ENCODE data around the gene KIAA1671.

KIAA1671 gene

DNA sequence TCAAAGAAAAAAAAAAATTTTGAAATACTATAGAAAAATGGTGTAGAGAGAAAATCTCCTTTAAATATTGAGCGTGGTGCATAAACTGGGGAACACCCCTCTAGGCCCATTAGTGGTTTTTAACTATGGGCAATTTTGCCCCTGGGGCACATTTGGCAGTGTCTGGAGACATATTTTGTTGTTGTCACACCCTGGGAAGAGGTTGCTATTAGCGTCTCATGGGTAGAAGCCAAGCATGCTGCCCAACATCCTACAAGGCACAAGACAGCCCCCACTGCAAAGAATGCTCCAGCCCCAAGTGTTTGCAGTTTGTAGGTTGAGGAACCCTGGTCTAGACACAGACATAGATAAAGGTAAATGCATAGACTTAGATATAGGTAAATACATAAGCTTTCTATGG lies 92.6 kb downstream of the KIAA1671 start:
- no peak for DNase-seq (ENCODE audit: low spot score)

- no peak for DNase-seq (ENCODE audit: low spot score)
These were observed 95.6 kb downstream of the KIAA1671 start for GRCh38 chr22:25048071-25048470.

DNA sequence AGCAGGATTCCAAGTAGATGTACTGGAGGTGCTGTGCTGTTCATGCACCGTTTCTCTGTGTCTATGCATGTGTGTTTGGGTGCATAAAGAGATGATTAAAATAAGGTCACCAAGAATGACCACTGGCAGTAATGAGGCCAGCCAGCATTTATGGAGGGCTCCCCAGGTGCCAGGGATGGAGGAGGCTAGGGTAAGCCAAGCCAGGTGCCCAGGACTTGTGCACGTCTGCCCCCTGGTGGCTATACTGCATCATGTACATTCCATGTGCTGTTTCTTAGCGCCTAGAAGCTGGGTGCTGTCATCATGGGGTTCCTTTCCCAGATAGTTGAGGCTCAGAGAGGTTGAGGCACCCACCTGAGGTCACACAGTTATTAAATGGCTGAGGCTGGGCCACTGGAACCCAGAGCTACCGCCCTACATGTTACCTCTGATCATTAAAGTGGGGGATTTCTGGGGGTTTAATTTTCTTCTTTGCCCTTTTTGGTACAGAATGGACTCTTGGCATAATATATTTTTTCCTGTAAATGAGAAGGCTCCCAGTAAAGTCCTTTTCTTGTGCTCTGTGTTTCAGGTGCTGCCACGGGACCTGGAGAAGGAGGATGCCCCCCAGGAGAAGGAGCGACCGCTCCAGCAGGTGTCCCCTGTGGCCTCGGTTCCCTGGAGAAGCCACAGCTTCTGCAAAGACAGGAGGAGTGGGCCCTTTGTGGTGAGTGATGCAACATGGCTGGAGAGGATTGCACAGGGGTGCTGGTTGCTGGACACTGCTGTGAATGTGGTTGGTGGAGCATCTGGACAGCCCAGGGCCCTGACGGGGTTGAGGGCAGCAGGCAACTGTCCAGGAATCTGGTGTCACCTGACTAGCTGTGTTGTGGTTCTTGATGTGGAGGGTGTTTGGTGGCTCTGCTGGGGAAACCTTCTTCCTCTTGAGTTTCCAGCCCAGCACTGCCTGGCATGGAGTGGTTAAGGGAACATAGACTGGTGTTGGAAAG lies 96.4 kb downstream of the KIAA1671 start:
- peak; percentile 83 for DNase-seq (ENCODE audit: low spot score)

- DNase-seq (ENCODE audit: low spot score): no peak
These were observed 97.3 kb downstream of the KIAA1671 start for GRCh38 chr22:25049770-25050169.

DNA sequence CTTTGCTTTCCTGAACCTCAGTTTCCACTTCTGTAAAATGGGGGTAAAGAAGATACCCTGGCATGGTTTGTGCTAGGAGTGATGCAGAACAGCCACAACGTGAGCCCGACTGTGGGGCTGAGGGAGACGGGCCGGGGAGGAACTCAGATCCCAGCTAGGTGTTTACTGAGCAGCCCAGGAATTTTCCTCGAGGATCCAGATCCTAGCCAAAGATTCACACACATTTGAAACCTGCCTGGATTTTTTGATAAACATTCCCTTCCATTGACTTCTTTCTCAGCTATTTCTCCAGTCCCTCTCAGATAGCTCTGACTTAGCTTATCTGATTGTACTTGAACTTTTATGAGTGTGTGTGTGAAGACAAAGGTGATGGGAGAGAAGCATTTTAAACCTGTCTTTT lies 98.0 kb downstream of the KIAA1671 start:
- DNase-seq (ENCODE audit: low spot score): no peak

DNA sequence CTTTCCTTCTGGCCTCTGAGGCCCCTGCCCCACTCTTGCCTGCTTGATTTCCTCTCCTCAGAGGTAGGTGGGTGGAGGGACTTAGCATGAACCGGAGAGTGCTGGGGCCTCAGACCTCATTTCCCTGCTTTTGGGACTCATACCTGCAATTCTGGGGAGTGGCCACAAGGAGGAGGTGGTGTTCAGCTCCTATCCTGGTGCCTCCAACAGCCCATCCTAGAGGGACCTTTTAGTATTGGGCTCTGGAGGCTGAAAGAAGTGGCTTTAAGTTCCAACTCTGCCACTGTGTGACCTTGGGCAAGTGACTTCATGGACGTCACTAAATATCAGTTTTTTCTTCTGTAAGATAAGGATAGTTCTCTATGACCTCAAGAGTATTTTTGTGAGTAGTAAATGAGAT lies 98.6 kb downstream of the KIAA1671 start:
- DNase-seq (ENCODE audit: low spot score): no peak

- DNase-seq (ENCODE audit: low spot score): no peak
These were observed 99.6 kb downstream of the KIAA1671 start for GRCh38 chr22:25051983-25052710.

DNA sequence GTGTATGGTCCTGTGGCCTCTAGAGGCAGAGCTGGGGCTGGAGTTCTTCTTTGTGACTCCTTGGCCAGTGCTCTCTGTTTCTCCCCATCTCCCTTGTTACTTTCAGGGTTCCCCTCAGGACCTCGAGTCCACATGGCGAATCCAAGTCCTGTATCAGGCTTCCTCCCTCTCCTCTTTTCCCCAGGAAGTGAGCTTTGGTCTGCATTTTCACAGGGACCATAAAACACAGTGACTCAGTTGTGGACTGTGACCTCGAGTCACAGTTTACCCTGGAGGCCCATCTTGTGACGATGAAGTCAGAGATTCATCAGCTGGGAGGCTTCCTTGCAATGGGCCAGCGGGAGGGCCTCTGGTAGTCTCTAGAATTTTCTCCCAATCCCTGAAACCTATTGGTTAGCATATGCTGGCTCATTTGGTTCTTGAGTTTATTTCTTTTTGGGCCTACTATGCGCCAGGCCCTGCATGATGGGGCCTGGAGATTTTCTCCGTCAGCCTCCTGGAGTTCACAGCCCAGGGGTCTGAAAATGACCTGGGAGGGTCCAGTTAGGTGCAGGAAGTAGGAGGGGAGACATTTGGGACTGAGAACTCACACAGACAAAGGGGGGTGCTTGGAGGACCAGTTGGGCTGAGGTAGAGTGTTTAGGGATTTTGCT lies 100.8 kb downstream of the KIAA1671 start:
- DNase-seq (ENCODE audit: low spot score): no peak

- DNase-seq (ENCODE audit: low spot score): no peak
These were observed 102.5 kb downstream of the KIAA1671 start for GRCh38 chr22:25054943-25055511.

DNA sequence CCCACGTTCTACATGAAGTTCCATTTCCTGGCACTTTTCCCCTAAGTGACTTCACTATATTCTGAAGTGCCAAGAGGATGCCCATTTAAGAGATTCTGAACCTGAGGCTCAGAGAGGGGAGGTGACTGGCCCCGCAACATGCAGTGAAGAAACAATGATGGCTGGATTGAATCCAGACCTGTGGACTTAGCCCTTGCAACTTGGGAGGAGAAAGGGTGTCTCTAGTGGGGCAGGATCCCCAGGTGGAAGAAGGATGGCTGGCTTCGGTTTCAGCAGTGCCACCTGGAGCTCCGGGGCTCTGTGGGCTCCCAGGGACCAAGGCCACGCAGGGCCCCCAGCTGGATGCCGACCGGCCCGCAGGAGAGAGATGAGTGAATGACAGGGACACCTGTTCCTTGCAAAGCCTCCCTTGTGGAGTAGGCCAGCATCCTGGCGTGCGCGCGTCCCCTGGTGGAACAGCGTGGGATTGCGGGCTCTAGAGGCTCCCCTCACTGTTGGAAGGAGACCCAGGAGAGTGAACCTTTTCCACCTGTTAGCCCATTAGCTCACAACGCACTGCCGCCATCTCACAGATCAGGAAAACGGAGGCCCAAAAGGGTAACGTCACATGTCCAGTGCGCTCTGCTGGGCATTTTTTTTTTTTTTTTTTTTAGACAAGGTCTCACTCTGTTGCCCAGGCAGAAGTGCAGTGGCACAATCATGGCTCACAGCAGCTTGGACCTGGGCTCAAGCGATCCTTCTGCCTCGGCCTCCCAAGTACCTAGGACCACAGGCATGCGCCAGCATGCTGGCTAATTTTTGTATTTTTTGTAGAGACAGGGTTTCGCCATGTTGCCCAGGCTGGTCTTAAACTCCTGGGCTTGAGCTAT lies 104.7 kb downstream of the KIAA1671 start:
- DNase-seq (ENCODE audit: low spot score): peak; percentile 78

- DNase-seq (ENCODE audit: low spot score): no peak
These were observed 106.9 kb downstream of the KIAA1671 start for GRCh38 chr22:25059438-25059837.

- DNase-seq (ENCODE audit: low spot score): no peak
These were observed 108.1 kb downstream of the KIAA1671 start for GRCh38 chr22:25060522-25061071.

GRCh38 chr22:25061134-25061533 lies 108.6 kb downstream of the KIAA1671 start:
- no peak for DNase-seq (ENCODE audit: low spot score)

- no peak for DNase-seq (ENCODE audit: low spot score)
These were observed 109.3 kb downstream of the KIAA1671 start for GRCh38 chr22:25061605-25062376.

- DNase-seq (ENCODE audit: low spot score): no peak
These were observed 110.0 kb downstream of the KIAA1671 start for GRCh38 chr22:25062386-25063085.

DNA sequence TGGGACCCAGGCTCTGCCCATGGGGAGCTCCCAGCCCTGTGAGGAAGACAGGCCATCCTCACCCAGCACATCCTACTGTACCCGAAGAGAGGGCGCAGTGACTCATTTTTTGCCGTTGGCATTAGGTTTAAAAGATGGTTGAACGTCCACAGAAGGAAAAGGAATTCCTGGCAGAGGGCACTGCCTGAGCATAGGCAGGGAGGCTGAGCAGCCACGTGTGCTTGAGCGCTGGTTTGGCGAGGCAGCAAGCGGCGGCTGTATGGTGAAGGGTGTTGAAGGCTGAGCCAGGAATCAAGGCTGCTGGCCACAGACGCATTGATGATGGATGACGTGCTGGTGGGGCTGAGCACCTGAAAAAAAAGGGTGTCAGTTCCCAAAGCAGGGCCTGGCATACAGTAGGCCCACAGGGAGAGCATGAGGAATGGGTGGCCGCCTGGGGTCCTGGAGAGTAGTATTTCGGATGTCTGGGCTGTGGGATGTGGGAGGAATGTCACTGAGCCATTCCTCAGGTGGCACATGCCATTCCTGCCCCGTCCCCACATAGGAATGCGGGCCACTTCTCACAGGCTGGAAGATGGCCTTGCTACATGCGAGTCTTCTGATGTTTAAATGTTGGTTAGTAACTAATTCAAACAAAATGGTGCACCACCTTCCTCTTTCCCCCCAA lies 112.5 kb downstream of the KIAA1671 start:
- no peak for DNase-seq (ENCODE audit: low spot score)

DNA sequence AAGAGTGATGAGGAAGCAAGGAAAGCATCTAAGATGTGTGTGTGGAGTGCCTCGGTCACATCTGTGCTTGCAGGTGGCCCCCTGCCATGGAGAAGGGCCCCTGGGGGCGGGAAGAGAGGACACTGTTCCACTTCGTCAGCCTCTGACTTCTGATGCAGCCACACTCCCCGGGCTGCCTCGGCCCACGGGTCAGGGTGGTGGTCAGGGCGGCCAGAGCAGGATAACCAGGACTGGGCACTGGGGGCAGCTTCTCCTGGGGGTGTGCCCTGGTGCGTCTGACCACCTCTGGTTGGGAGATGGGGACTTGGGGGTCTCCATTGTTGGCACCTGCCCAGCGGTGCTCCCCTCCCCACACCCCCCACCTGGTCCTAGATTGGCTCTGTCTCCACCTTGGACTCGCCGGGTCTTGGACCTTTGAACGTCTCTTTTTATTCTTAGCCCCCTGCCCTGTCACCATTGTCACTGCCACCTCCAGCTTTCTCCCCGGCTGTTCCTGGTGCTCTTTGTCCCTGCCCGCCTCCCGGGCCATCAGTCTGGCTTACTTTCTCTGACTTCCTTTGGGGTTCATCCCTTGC lies 114.4 kb downstream of the KIAA1671 start:
- no peak for DNase-seq (ENCODE audit: low spot score)

GRCh38 chr22:25067851-25068421 lies 115.4 kb downstream of the KIAA1671 start:
- DNase-seq (ENCODE audit: low spot score): no peak
